ENCODE results near the gene PPP1R12C.

The PPP1R12C gene

GRCh38 chr19:55152017-55152416, 34.6 kb upstream of the PPP1R12C start:
- TF ChIP-seq CTCF (conservative IDR thresholded peaks at IDR 0.05; ENCODE audit: low read length): no peak
- no peak for DNase-seq (ENCODE audit: low read depth)
- no peak overlapping the region for H3K4me3 ChIP-seq (ENCODE audit: low read length)

DNA sequence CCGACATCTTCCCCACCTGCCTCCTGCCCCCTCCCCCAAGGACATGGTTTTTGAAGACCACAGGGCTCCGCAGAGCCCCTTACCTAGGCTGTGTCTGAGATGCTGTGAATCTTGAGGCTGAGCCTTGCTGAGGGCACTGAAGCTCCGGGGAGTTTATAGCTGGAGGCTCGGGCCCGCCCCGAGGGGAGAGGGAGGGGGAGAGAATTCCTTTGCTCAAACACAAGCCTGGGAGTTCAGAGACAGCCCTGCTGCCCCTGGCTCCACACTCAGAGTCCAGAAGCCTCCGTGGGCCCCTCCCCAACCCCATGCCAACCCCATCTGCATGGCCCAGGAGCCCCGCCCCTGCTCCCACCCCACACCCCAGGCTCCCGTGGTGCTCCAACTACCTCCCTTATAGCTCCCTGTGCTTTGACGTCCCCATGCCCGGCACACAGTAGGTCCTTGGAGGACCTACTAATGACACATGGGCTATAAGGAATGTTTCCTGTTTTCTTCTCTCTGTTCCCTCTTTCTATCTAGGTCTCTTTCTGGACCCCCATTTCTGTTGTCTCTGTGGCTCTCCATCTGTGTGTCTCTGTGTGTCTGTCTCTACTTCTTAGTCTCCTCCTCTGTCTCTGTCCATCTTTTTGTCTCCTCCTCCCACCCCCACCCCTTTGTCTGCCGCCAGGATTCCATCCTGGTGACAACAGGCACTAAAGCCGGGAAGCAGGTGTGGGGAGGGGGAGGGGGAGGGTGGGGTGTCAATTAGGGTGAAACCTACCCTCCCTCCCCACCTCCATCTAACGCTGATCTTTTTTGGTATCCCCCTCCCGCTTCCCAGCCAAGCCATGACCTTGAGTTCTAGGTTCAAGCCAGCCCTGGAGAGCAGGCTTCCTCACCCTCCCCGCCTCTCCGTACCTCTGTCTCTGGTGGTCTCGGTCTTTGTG, 31.9 kb upstream of the PPP1R12C start, which contains the start of gene TNNT1:
TNNT1 (minus strand) TSS at position 129 of the 926 bp plus-strand sequence. CDS start 2,049 bp downstream, outside the sequence.
- no peak for DNase-seq (ENCODE audit: low read depth)
- H3K4me3 ChIP-seq (ENCODE audit: low read length): no peak within 1 kb of the TSS
- no peak for TF ChIP-seq CTCF (conservative IDR thresholded peaks at IDR 0.05; ENCODE audit: low read length)

- TF ChIP-seq CTCF (conservative IDR thresholded peaks at IDR 0.05; ENCODE audit: low read length): no peak
- H3K4me3 ChIP-seq (ENCODE audit: low read length): no peak overlapping the region
- DNase-seq (ENCODE audit: low read depth): no peak
Measured at GRCh38 chr19:55147545-55148251, 30.3 kb upstream of the PPP1R12C start.

DNA sequence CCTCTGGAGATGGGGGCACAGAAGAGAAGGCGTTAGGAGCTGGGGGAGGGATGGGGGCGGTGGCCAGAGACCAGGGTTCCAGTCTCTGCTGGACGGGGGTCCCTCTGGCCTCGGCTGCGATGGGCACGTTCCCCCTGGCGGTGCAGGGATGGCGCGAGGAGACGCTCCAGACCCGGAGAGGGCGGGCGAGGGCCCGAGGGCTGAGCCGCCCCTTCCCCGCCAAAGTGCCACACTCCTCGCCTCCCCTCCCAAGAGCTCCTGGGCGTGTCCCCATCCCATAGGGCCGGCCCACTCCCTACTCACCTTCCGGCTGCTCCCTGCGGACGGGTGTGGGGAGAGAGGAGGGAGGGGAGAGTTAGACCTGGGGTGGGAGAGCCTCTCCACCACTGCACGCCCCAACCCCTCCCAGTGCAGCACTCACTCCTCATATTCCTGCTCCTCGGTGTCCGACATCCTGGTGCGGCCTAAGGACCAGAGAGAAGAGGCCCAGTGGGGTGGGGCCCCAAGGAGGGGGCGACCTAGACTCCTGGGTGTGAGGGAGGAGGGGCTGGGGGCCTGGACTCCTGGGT, 29.4 kb upstream of the PPP1R12C start:
- no peak for TF ChIP-seq CTCF (conservative IDR thresholded peaks at IDR 0.05; ENCODE audit: low read length)
- DNase-seq (ENCODE audit: low read depth): no peak
- H3K4me3 ChIP-seq (ENCODE audit: low read length): no peak overlapping the region

GRCh38 chr19:55146078-55146704, 28.8 kb upstream of the PPP1R12C start:
- no peak for DNase-seq (ENCODE audit: low read depth)
- no peak overlapping the region for H3K4me3 ChIP-seq (ENCODE audit: low read length)

DNA sequence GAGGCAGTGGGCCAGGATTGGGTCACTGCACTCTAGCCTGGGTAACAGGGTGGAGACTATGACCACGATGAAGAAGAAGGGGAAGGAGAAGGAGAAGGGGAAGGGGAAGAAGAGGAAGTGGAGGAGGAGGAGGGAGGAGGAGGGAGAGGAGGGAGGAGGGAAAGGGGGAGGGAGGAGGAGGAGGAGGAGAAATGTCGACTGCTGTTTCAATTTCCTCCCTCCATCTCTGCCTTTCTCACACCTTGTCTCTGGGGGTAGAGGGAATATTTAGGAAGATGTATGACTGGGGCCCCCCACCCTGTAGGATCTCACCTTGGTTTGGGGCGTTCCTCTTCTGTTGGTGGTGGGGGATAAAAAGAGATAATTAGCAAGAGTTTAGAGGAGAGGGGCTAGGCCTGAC, 27.8 kb upstream of the PPP1R12C start:
- no peak for DNase-seq (ENCODE audit: low read depth)
- H3K4me3 ChIP-seq (ENCODE audit: low read length): no peak overlapping the region
- TF ChIP-seq CTCF (conservative IDR thresholded peaks at IDR 0.05; ENCODE audit: low read length): no peak

More at GRCh38 chr19:55146078-55146704, 28.8 kb upstream of the PPP1R12C start:
- peak; percentile 53 for TF ChIP-seq CTCF (conservative IDR thresholded peaks at IDR 0.05; ENCODE audit: low read length)
